ENCODE measurements around the gene LRRC30.

LRRC30 gene

GRCh38 chr18:7261199-7261598, 30.3 kb downstream of the LRRC30 start:
- H3K36me3 ChIP-seq = no peaks in the 10 kb centered on the region
- no peaks in the 10 kb centered on the region for H3K9me3 ChIP-seq
- no peak overlapping the region for H3K4me3 ChIP-seq (ENCODE audit: low read depth, low read length)
- no peak for DNase-seq
- no peaks in the 10 kb centered on the region for H3K27me3 ChIP-seq
- H3K4me1 ChIP-seq = no peaks in the 10 kb centered on the region
- TF ChIP-seq CTCF (IDR thresholded peaks at IDR 0.05; ENCODE audit: low read depth, low read length) = no peak

- TF ChIP-seq CTCF (IDR thresholded peaks at IDR 0.05; ENCODE audit: low read depth, low read length) = no peak
- no peak for DNase-seq
- Histone ChIP-seq H3K36me3 (no peaks in the 10 kb centered on the region), H3K27me3 (no peaks in the 10 kb centered on the region), H3K4me3 (ENCODE audit: low read depth, low read length) (no peak overlapping the region), H3K9me3 (no peaks in the 10 kb centered on the region), H3K4me1 (no peaks in the 10 kb centered on the region)
These were observed 37.1 kb downstream of the LRRC30 start for GRCh38 chr18:7267973-7268372.

- no peaks in the 10 kb centered on the region for H3K4me1 ChIP-seq
- H3K9me3 ChIP-seq = no peaks in the 10 kb centered on the region
- no peak overlapping the region for H3K4me3 ChIP-seq (ENCODE audit: low read depth, low read length)
- no peak for DNase-seq
- H3K36me3 ChIP-seq = no peaks in the 10 kb centered on the region
- TF ChIP-seq CTCF (IDR thresholded peaks at IDR 0.05; ENCODE audit: low read depth, low read length) = no peak
- no peaks in the 10 kb centered on the region for H3K27me3 ChIP-seq
These were observed 39.1 kb downstream of the LRRC30 start for GRCh38 chr18:7269942-7270341.

GRCh38 chr18:7272311-7273049, 41.6 kb downstream of the LRRC30 start:
- no peaks in the 10 kb centered on the region for H3K9me3 ChIP-seq
- H3K4me1 ChIP-seq = no peaks in the 10 kb centered on the region
- TF ChIP-seq CTCF (IDR thresholded peaks at IDR 0.05; ENCODE audit: low read depth, low read length) = no peak
- H3K36me3 ChIP-seq = no peaks in the 10 kb centered on the region
- H3K27me3 ChIP-seq = no peaks in the 10 kb centered on the region
- DNase-seq = no peak
- H3K4me3 ChIP-seq (ENCODE audit: low read depth, low read length) = no peak overlapping the region

- Histone ChIP-seq H3K4me3 (ENCODE audit: low read depth, low read length) (no peak overlapping the region), H3K27me3 (no peaks in the 10 kb centered on the region), H3K4me1 (no peaks in the 10 kb centered on the region), H3K36me3 (no peaks in the 10 kb centered on the region), H3K9me3 (no peaks in the 10 kb centered on the region)
- TF ChIP-seq CTCF (IDR thresholded peaks at IDR 0.05; ENCODE audit: low read depth, low read length) = no peak
- DNase-seq = no peak
These were observed 42.5 kb downstream of the LRRC30 start for GRCh38 chr18:7273301-7273921.

- no peak for TF ChIP-seq CTCF (IDR thresholded peaks at IDR 0.05; ENCODE audit: low read depth, low read length)
- Histone ChIP-seq H3K9me3 (no peaks in the 10 kb centered on the region), H3K27me3 (no peaks in the 10 kb centered on the region), H3K4me3 (ENCODE audit: low read depth, low read length) (no peak overlapping the region), H3K4me1 (no peaks in the 10 kb centered on the region), H3K36me3 (no peaks in the 10 kb centered on the region)
- no peak for DNase-seq
These were observed 50.7 kb downstream of the LRRC30 start for GRCh38 chr18:7281579-7281978.

Measured in BE2C (cell line).